ENCODE measurements around the gene IFNGR2. TPM values are rescaled to one million over a fixed set of nuclear protein-coding genes. Genes with fewer than 3 reads are reported as not detected.
A peak's percentile ranks its signal among the peaks of the same experiment; 100 is the strongest.

The IFNGR2 gene
- total RNA-seq, 1 experiment from 2014 or later: 52.1 TPM

- H3K36me3 ChIP-seq (ENCODE audit: insufficient read depth, low read length): peaks cover 4% of the 10 kb centered on the region; the same call in 1 of the 2 replicates
- peaks cover 18% of the 10 kb centered on the region for H3K9me3 ChIP-seq (ENCODE audit: low read length)
- H2AFZ ChIP-seq (ENCODE audit: low read length): peak overlapping the region; percentile 74
- peak; percentile 49 for DNase-seq
- no peak overlapping the region for H3K4me3 ChIP-seq (ENCODE audit: low read length)
- H3K79me2 ChIP-seq (ENCODE audit: low read length): no peaks in the 10 kb centered on the region
- H3K9me2 ChIP-seq (replicated peaks; ENCODE audit: insufficient read depth, low read length): no peaks in the 10 kb centered on the region
- H3K9ac ChIP-seq (ENCODE audit: low read length): peak overlapping the region; percentile 17
- H3K4me1 ChIP-seq (ENCODE audit: low read length): peaks cover 52% of the 10 kb centered on the region
- no peaks in the 10 kb centered on the region for H4K20me1 ChIP-seq (ENCODE audit: insufficient read depth, low read depth, low read length)
- peak overlapping the region; percentile 46 for H3K27ac ChIP-seq (ENCODE audit: low read length)
- peak overlapping the region; percentile 25 for H3K4me2 ChIP-seq (ENCODE audit: low read depth, low read length, poor library complexity, severe bottlenecking)
- no peaks in the 10 kb centered on the region for H3K27me3 ChIP-seq (ENCODE audit: low read length)
These were observed 31.8 kb upstream of the IFNGR2 start for GRCh38 chr21:33371366-33371765.

- Histone ChIP-seq H3K27ac (ENCODE audit: low read length) (no peak overlapping the region), H4K20me1 (ENCODE audit: insufficient read depth, low read depth, low read length) (no peaks in the 10 kb centered on the region), H3K79me2 (ENCODE audit: low read length) (no peaks in the 10 kb centered on the region), H2AFZ (ENCODE audit: low read length) (no peak overlapping the region), H3K4me2 (ENCODE audit: low read depth, low read length, poor library complexity, severe bottlenecking) (no peak overlapping the region), H3K27me3 (ENCODE audit: low read length) (no peaks in the 10 kb centered on the region), H3K4me1 (ENCODE audit: low read length) (peaks cover 52% of the 10 kb centered on the region), H3K9me2 (replicated peaks; ENCODE audit: insufficient read depth, low read length) (no peaks in the 10 kb centered on the region), H3K9me3 (ENCODE audit: low read length) (peaks cover 6% of the 10 kb centered on the region), H3K9ac (ENCODE audit: low read length) (no peak overlapping the region), H3K36me3 (ENCODE audit: insufficient read depth, low read length) (no peaks in the 10 kb centered on the region; the same call in 1 of the 2 replicates), H3K4me3 (ENCODE audit: low read length) (no peak overlapping the region)
- DNase-seq: no peak
These were observed 30.6 kb upstream of the IFNGR2 start for GRCh38 chr21:33372582-33372981.

GRCh38 chr21:33373451-33373850, 29.8 kb upstream of the IFNGR2 start:
- H3K36me3 ChIP-seq (ENCODE audit: insufficient read depth, low read length): no peaks in the 10 kb centered on the region; the same call in 1 of the 2 replicates
- H3K9me3 ChIP-seq (ENCODE audit: low read length): peaks cover 3% of the 10 kb centered on the region
- peak overlapping the region; percentile 79 for H2AFZ ChIP-seq (ENCODE audit: low read length)
- H3K9ac ChIP-seq (ENCODE audit: low read length): peak overlapping the region; percentile 65
- peaks cover 49% of the 10 kb centered on the region for H3K4me1 ChIP-seq (ENCODE audit: low read length)
- H3K27ac ChIP-seq (ENCODE audit: low read length): peak overlapping the region; percentile 95
- H3K79me2 ChIP-seq (ENCODE audit: low read length): no peaks in the 10 kb centered on the region
- H4K20me1 ChIP-seq (ENCODE audit: insufficient read depth, low read depth, low read length): no peaks in the 10 kb centered on the region
- DNase-seq: peak; percentile 51
- peak overlapping the region; percentile 42 for H3K4me3 ChIP-seq (ENCODE audit: low read length)
- H3K9me2 ChIP-seq (replicated peaks; ENCODE audit: insufficient read depth, low read length): no peaks in the 10 kb centered on the region
- peak overlapping the region; percentile 65 for H3K4me2 ChIP-seq (ENCODE audit: low read depth, low read length, poor library complexity, severe bottlenecking)
- H3K27me3 ChIP-seq (ENCODE audit: low read length): no peaks in the 10 kb centered on the region

- H3K79me2 ChIP-seq (ENCODE audit: low read length): no peaks in the 10 kb centered on the region
- no peak overlapping the region for H2AFZ ChIP-seq (ENCODE audit: low read length)
- H3K4me2 ChIP-seq (ENCODE audit: low read depth, low read length, poor library complexity, severe bottlenecking): peak overlapping the region; percentile 65
- H3K9me2 ChIP-seq (replicated peaks; ENCODE audit: insufficient read depth, low read length): no peaks in the 10 kb centered on the region
- no peaks in the 10 kb centered on the region; the same call in 1 of the 2 replicates for H3K36me3 ChIP-seq (ENCODE audit: insufficient read depth, low read length)
- no peaks in the 10 kb centered on the region for H3K27me3 ChIP-seq (ENCODE audit: low read length)
- peak overlapping the region; percentile 95 for H3K27ac ChIP-seq (ENCODE audit: low read length)
- peak overlapping the region; percentile 42 for H3K4me3 ChIP-seq (ENCODE audit: low read length)
- no peaks in the 10 kb centered on the region for H4K20me1 ChIP-seq (ENCODE audit: insufficient read depth, low read depth, low read length)
- H3K9me3 ChIP-seq (ENCODE audit: low read length): no peaks in the 10 kb centered on the region
- DNase-seq: no peak
- H3K4me1 ChIP-seq (ENCODE audit: low read length): peaks cover 49% of the 10 kb centered on the region
- H3K9ac ChIP-seq (ENCODE audit: low read length): peak overlapping the region; percentile 65
These were observed 29.1 kb upstream of the IFNGR2 start for GRCh38 chr21:33374080-33374449.

- Histone ChIP-seq H3K27me3 (ENCODE audit: low read length) (no peaks in the 10 kb centered on the region), H3K27ac (ENCODE audit: low read length) (peak overlapping the region; percentile 95), H3K4me1 (ENCODE audit: low read length) (peaks cover 49% of the 10 kb centered on the region), H2AFZ (ENCODE audit: low read length) (peak overlapping the region; percentile 97), H4K20me1 (ENCODE audit: insufficient read depth, low read depth, low read length) (no peaks in the 10 kb centered on the region), H3K79me2 (ENCODE audit: low read length) (no peaks in the 10 kb centered on the region), H3K9me2 (replicated peaks; ENCODE audit: insufficient read depth, low read length) (no peaks in the 10 kb centered on the region), H3K36me3 (ENCODE audit: insufficient read depth, low read length) (no peaks in the 10 kb centered on the region; the same call in 1 of the 2 replicates), H3K4me3 (ENCODE audit: low read length) (peak overlapping the region; percentile 42), H3K9me3 (ENCODE audit: low read length) (no peaks in the 10 kb centered on the region), H3K4me2 (ENCODE audit: low read depth, low read length, poor library complexity, severe bottlenecking) (peak overlapping the region; percentile 65), H3K9ac (ENCODE audit: low read length) (peak overlapping the region; percentile 65)
- DNase-seq: peak; percentile 94
These were observed 28.6 kb upstream of the IFNGR2 start for GRCh38 chr21:33374450-33375096.

GRCh38 chr21:33375101-33375644, 28.0 kb upstream of the IFNGR2 start:
- Histone ChIP-seq H3K4me1 (ENCODE audit: low read length) (peaks cover 55% of the 10 kb centered on the region), H2AFZ (ENCODE audit: low read length) (peak overlapping the region; percentile 97), H3K27me3 (ENCODE audit: low read length) (no peaks in the 10 kb centered on the region), H3K4me2 (ENCODE audit: low read depth, low read length, poor library complexity, severe bottlenecking) (peak overlapping the region; percentile 65), H3K4me3 (ENCODE audit: low read length) (no peak overlapping the region), H3K27ac (ENCODE audit: low read length) (peak overlapping the region; percentile 95), H3K79me2 (ENCODE audit: low read length) (no peaks in the 10 kb centered on the region), H3K9ac (ENCODE audit: low read length) (peak overlapping the region; percentile 65), H3K9me3 (ENCODE audit: low read length) (no peaks in the 10 kb centered on the region), H3K36me3 (ENCODE audit: insufficient read depth, low read length) (no peaks in the 10 kb centered on the region; the same call in 1 of the 2 replicates), H4K20me1 (ENCODE audit: insufficient read depth, low read depth, low read length) (no peaks in the 10 kb centered on the region), H3K9me2 (replicated peaks; ENCODE audit: insufficient read depth, low read length) (no peaks in the 10 kb centered on the region)
- peak; percentile 54 for DNase-seq

GRCh38 chr21:33377221-33377920, 25.8 kb upstream of the IFNGR2 start:
- H3K9ac ChIP-seq (ENCODE audit: low read length): no peak overlapping the region
- no peak overlapping the region for H3K4me2 ChIP-seq (ENCODE audit: low read depth, low read length, poor library complexity, severe bottlenecking)
- no peak overlapping the region for H3K27ac ChIP-seq (ENCODE audit: low read length)
- H3K9me3 ChIP-seq (ENCODE audit: low read length): no peaks in the 10 kb centered on the region
- H4K20me1 ChIP-seq (ENCODE audit: insufficient read depth, low read depth, low read length): no peaks in the 10 kb centered on the region
- H3K9me2 ChIP-seq (replicated peaks; ENCODE audit: insufficient read depth, low read length): no peaks in the 10 kb centered on the region
- no peaks in the 10 kb centered on the region for H3K27me3 ChIP-seq (ENCODE audit: low read length)
- DNase-seq: no peak
- H3K4me3 ChIP-seq (ENCODE audit: low read length): no peak overlapping the region
- H3K4me1 ChIP-seq (ENCODE audit: low read length): peaks cover 55% of the 10 kb centered on the region
- H3K79me2 ChIP-seq (ENCODE audit: low read length): no peaks in the 10 kb centered on the region
- H2AFZ ChIP-seq (ENCODE audit: low read length): no peak overlapping the region
- no peaks in the 10 kb centered on the region for H3K36me3 ChIP-seq (ENCODE audit: insufficient read depth, low read length)

- Histone ChIP-seq H3K9me3 (ENCODE audit: low read length) (no peaks in the 10 kb centered on the region), H3K4me2 (ENCODE audit: low read depth, low read length, poor library complexity, severe bottlenecking) (no peak overlapping the region), H3K27me3 (ENCODE audit: low read length) (no peaks in the 10 kb centered on the region), H3K79me2 (ENCODE audit: low read length) (no peaks in the 10 kb centered on the region), H3K4me1 (ENCODE audit: low read length) (peaks cover 62% of the 10 kb centered on the region), H3K9me2 (replicated peaks; ENCODE audit: insufficient read depth, low read length) (no peaks in the 10 kb centered on the region), H2AFZ (ENCODE audit: low read length) (no peak overlapping the region), H3K4me3 (ENCODE audit: low read length) (no peak overlapping the region), H3K9ac (ENCODE audit: low read length) (no peak overlapping the region), H3K27ac (ENCODE audit: low read length) (no peak overlapping the region), H3K36me3 (ENCODE audit: insufficient read depth, low read length) (no peaks in the 10 kb centered on the region), H4K20me1 (ENCODE audit: insufficient read depth, low read depth, low read length) (no peaks in the 10 kb centered on the region)
- DNase-seq: no peak
These were observed 25.1 kb upstream of the IFNGR2 start for GRCh38 chr21:33378081-33378480.
